NCI-H510A (cell line): ENCODE measurements around the gene KIF21B.

Experiments used
- DNase-seq: peaks from one replicate; lab custom pipeline; 2025; lab: John Stamatoyannopoulos, UW

The KIF21B gene

DNA sequence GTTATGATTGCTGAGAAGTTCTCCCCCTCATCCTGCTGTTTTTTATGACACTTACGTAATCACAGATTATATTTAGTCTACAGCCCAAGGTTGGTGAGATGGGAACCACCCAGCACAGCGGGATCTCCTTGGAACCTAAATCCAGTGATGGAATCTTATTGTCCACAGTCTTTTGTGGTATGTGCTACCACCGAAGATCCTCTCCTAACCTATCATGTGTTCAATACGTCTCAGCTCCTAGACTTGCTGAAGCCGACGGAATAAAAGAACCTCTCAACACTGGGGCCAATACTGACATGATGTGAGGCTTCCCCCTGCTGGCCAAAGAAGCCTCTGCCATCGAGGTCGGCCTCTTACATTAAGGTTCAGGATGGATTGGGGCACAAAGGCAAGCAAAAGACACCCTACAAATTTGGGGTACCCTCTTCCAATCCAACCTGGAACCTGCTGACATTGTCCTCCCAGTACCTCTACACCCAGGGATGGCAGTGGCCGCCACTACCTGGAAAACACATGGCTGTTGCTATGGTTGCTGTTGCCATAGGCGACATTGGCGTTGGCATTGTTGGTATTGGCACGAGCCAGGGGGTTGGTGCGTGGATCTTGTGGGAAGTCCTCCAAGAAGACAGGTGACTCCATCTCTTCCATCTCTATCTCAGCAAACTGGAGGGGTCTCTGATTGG, 19.4 kb upstream of the KIF21B start:
- DNase-seq = peak; percentile 31

- DNase-seq = no peak
These were observed 17.5 kb upstream of the KIF21B start for GRCh38 chr1:201041011-201041410.

GRCh38 chr1:201039876-201040275, 16.4 kb upstream of the KIF21B start:
- DNase-seq = no peak

DNA sequence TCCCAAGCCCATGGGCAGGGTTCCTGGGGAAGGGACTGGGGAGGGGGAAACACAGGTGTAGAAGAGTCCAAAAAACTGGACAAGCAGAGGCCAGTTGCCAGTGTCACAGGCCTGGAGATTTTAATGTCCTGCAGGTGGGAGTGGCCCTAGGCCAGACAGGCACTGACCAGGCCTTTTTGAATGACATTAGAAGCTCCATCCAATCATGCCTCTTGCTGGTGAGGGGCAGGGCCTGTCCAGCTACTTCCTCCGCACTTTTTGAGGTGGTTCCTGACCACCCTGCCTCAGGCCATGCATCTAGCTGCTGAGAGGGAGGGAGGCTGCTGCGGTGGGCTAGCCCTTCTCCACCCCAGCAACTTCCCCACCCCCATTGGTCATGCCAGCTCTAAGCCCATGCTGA, 15.9 kb upstream of the KIF21B start:
- no peak for DNase-seq

DNA sequence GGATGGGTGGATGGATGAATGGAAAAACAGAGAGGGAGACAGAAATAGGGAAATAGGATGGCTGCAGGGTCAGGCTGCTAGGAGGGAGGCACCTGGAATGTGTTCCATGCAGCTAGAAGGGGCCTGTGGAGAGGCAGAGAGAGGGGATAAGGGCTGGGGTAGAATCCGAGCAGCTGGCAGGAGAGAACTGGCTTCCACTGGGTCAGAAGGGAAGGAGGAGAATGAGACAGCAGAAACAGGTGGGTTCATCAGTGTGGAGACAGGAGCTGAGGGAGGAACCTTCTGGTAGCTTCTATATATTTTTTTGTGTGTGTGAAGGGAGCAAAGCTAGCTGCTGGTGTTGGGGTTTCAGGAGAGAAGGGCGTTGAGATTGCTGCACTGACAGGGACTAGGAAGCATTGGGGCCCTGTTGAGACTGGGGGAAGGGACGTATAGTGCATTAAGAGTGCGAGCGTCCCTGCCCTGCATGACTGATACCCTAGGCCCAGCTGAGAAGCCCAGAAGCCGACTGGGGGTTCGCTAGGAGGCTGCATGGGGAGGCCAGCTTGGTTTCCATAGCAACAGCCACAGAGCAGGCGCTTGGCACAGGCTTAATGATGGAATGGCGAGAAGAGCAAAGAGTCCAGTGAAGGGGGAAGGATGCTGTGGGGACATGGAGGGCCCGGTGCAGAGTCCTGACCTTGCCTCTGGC, 14.8 kb upstream of the KIF21B start:
- DNase-seq = peak; percentile 30

DNA sequence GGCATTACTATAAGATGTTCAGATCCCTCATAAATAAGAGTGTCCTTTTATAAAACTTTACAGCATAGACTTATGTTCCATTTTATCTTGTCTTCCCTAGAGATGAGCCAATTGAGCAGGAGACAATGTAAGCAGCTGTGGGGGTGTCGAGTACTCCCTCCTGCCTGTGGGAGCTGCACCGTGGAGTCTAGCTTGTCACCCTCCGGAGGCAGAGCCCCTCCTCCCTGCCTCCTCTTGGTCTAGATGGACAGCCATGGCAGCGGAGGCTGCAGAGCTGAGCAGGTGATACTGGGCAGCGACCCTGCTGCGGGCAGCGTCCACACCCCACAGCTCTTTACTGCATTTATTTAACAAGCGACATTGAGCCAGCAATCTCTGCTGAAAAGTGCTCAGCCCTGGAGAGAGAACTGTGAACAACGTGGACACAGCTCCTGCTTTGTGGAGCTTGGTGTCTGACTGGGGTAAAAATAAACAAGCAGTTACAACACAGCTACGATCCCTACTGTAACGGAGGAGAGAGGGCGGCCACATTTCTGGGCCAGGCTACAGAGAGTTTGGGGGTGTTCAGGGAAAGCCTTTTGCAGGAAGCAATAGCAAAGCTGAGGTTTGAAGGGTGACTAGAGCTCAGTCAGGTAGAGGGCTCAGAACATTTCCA, 12.8 kb upstream of the KIF21B start:
- DNase-seq = no peak

DNA sequence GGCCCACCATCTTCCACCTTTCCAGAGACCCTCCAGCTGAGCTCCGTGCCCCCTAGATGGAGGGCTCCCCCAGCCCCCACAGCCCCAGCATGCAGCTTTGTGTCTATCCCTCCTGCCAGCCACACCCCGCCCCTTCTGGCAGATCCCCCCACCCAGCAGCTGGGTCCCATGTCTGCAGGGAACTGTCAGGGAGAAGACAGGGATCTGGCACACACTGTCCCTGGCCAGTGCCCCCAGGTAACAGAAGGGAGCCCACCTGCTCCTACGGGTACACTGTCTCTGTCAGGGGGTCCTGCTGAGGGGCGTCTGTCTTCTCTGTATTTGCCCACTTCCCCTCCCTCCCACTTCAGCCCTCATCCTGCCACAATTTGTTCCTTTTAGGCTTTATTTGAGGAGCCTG, 11.2 kb upstream of the KIF21B start:
- no peak for DNase-seq

GRCh38 chr1:201032408-201032807, 8.9 kb upstream of the KIF21B start:
- DNase-seq = no peak

DNA sequence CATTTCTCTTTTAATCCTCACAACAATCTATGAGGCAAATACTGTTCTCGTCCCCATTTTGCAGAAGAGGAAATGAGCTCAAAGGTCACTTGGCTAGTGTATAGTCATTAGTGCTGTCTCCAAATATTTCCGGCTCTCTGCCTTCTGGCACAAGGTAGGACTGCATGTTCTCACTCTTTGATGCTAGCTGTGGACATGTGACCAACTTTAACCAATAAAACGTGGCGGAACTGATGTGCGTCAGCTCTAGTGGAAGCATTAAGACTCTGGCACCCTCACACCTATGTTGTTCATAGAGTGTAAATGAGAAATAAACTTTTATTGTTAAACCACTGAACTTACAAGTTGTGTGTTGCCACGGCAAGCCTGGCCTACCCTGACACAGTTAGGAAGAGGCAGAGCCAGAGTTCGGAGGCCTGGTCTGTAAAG, 5.0 kb upstream of the KIF21B start:
- DNase-seq = no peak

GRCh38 chr1:201026836-201027235, 3.3 kb upstream of the KIF21B start:
- no peak for DNase-seq

DNA sequence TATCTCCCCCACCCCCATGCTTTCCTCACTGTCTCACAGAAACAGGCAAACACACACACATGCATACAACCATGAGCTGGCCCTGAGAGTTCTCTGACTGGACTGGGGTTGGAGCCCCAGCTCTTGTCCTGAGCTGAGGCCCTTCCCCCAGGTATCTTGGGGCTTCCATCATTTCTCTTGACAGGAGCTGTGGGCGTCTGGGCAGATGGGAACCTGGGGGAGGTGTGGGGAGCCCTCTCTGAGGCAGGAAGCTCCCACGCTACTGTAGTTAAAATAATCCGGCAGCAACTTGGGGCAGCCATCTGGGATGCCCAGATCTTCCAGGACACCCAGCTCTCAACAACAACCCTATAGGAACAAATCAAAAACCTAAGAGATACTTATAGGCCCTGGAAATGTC, 2.7 kb upstream of the KIF21B start:
- no peak for DNase-seq

GRCh38 chr1:201025571-201026002, 2.1 kb upstream of the KIF21B start:
- no peak for DNase-seq

- no peak for DNase-seq
These were observed 1.1 kb upstream of the KIF21B start for GRCh38 chr1:201024625-201024998.

GRCh38 chr1:201023920-201024624, 558 bp upstream of the KIF21B start:
- no peak for DNase-seq

DNA sequence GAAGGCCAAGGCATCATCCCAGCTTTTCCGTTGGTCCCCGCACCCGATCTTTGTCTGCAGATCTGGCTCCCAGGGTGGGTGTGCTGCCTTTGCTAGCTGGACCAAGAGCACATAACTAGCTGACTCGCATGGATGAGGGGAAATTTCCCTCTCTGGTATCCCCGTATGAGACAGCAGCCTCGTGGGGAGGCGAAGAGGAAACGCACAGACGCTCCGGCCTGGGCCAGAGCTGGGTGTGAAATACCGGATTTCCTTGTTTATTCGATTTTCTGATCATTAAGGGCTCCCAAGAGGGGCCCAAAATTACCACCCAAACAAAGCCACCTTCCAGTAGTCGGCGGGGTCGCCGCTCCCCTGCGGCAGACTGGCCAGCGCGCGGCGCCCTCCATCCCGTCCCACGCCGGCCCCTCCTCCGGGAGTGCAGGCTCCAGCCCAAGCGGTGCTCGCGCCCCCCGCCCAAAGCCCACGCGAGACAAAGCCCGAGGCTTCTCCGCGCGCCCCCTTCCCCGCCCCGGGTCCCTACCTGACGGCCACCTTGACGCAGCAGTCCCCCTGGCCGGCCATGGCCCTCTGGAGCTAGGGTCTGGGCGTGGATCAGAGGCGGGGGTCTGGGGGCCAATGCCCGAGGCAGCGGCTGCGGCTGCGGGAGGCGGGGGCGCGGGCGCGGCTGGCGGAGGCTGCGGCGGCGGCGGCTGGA, 546 bp downstream of the KIF21B start:
- DNase-seq = no peak

DNA sequence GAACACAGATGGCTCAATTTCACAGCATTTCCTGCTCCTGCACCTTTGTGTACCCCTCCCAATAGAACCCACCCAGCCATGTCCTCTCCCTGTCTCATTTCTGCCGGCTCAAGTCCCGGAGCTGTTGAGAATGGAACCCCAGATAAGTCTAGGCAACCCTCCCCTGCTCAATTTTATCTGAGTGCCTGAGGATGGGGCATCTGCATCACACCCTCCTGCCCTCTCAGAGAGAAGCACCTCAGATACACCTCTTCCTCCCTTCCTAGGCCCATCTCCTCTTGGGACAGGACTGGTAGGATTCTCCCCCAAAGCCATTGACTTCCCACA, 1.1 kb downstream of the KIF21B start:
- DNase-seq = no peak

GRCh38 chr1:201021630-201022492, 1.7 kb downstream of the KIF21B start:
- DNase-seq = no peak

DNA sequence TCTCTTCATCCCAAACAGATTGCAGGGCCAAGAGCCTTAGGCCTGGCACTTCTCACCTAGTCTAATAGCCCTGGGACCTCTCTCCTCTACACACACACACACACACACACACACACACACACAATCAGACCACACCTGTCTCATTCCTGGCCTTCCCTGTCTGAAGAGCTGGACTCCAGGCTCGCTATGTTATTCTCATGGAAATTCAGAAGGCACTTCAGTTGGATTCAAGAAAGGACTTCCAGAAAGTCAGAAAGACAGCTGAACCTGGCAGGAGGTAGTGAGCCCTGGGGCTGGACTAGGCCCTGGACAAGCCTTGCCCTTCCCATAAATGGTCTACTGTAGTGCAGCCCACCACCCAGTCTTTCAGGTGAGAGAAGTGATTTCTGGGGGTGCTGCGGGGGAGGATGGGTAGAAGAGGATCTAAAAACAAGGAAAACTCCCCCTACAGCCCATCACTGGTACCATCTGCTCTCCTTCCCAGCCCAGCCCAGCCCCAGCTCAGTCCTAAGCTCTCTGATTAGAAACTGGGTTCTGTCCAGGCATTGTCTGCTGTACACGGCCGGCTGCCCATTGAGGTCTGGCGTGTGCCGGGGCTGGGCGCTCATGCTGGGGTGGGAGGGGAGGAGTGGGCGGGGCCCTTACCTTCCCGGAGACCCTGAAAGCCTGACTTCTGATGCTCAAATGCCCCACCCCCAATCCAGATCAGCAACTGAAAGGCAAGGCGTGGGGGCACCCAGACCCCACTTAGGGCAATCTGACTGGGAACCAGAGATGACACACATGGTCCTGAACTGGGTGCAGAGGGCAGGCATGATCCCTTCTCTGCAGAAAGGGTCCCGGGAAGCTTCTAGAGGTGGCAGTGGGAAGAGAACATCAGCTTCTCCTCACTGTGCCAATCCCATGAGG, 2.5 kb downstream of the KIF21B start:
- DNase-seq = no peak

DNA sequence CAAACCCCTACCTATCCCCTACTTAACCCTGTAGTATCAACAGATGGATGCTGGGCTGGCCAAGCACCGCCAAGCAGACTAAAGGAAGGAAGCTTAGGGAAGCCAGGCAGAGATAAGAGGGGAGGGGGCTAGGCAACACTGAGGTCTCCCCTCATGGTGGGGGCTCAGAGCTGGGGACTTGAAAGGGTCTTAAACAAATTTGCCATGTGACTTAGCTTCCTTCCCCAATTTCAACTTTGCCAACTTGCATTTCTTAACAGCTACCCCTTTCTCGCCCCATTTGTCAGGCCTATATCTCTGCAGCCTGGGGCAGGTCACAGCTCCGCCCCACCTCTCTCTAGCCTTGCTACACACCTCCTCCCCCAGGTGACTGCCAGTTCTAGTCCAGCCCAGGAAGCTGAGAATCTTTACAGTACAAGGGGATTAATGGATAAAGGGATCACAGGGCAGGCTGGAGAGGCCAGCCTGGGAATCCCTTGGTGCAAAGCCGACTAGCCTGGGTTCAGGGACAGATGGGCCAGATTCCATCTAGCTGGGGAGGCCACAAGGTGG, 3.4 kb downstream of the KIF21B start:
- no peak for DNase-seq
